CD4-positive, alpha-beta memory T cell (primary cell): Measurements from ENCODE around the gene DTL. TPM values are rescaled to one million over a fixed set of nuclear protein-coding genes. Genes with fewer than 3 reads are reported as not detected.

Source experiments
- CTCF ChIA-PET: fragments of 350-600 bp; sonication (Branson Sonifier 250); formaldehyde crosslinking; loops from one replicate; lab custom pipeline; 2021; ENCODE audit warnings: inconsistent platforms; ENCODE audit not compliant: partially characterized antibody; lab: Charles Lee
- POLR2A ChIA-PET: fragments of 350-600 bp; sonication (Branson Sonifier 250); formaldehyde crosslinking; loops from one replicate; lab custom pipeline; 2021; ENCODE audit not compliant: partially characterized antibody; lab: Charles Lee
- DNase-seq, 5 donors: peaks; one replicate each; pipeline versions ENCODE4 v3.0.0 to v3.0.0-alpha.2; 2020 to 2022; ENCODE audit warnings: mixed read lengths in 1 of 5
- H3K27ac ChIP-seq: one replicate; pipeline ENCODE4 v1.7.0; 2013; ENCODE audit warnings: low read depth, low read length
- H3K27me3 ChIP-seq: 2 replicates; pipeline ENCODE4 v1.7.0; 2013; ENCODE audit warnings: mild to moderate bottlenecking, low read length, moderate library complexity; ENCODE audit not compliant: insufficient read depth
- H3K36me3 ChIP-seq: 2 replicates; pipeline ENCODE4 v1.7.0; 2013; ENCODE audit warnings: mild to moderate bottlenecking, low read length, moderate library complexity; ENCODE audit not compliant: insufficient read depth
- H3K4me1 ChIP-seq: 2 replicates; pipeline ENCODE4 v1.7.0; 2013; ENCODE audit warnings: mild to moderate bottlenecking, low read length, moderate library complexity; ENCODE audit not compliant: insufficient read depth
- H3K4me3 ChIP-seq, 2 donors: one replicate each; pipeline ENCODE4 v1.7.0; 2013; ENCODE audit warnings: low read length in 2 of 2, mild to moderate bottlenecking in 1 of 2
- H3K9me3 ChIP-seq, 2 donors: one replicate each; pipeline ENCODE4 v1.7.0; 2013; ENCODE audit warnings: low read length in 2 of 2, control low read depth in 1 of 2; ENCODE audit not compliant: control insufficient read depth in 1 of 2
- H3K27ac Mint-ChIP-seq, 7 donors: one replicate each; pipeline ENCODE4 v1.8.0; 2020 to 2021; ENCODE audit warnings: mixed read lengths in 7 of 7, mild to moderate bottlenecking in 6 of 7, inconsistent platforms in 3 of 7, moderate library complexity in 3 of 7
- H3K27me3 Mint-ChIP-seq, 2 donors: one replicate each; pipeline ENCODE4 v1.8.0; 2020 to 2021; ENCODE audit warnings: mixed read lengths in 2 of 2
- H3K36me3 Mint-ChIP-seq, 2 donors: one replicate each; pipeline ENCODE4 v1.8.0; 2020 to 2021; ENCODE audit warnings: mixed read lengths in 2 of 2, inconsistent platforms in 1 of 2, mild to moderate bottlenecking in 1 of 2
- H3K4me1 Mint-ChIP-seq, 4 donors: one replicate each; pipeline ENCODE4 v1.8.0; 2020 to 2021; ENCODE audit warnings: mixed read lengths in 4 of 4, mild to moderate bottlenecking in 1 of 4
- H3K4me3 Mint-ChIP-seq, 8 donors: one replicate each; pipeline ENCODE4 v1.8.0; 2020 to 2021; ENCODE audit warnings: mixed read lengths in 8 of 8, mild to moderate bottlenecking in 7 of 8, moderate library complexity in 6 of 8, inconsistent platforms in 3 of 8
- H3K9me3 Mint-ChIP-seq, 8 donors: one replicate each; pipeline ENCODE4 v1.8.0; 2020 to 2021; ENCODE audit warnings: mixed read lengths in 8 of 8, mild to moderate bottlenecking in 5 of 8, inconsistent platforms in 3 of 8, moderate library complexity in 1 of 8
- intact Hi-C: fragments of 100-400 bp; cut with micrococcal nuclease; formaldehyde crosslinking; loops from one replicate; pipeline ENCODE4 v1.15.1; 2023
- polyA plus RNA-seq, 2 donors: library from polyadenylated mRNA; unstranded; fragments of 300-500 nt; fragmentation: Illumina TruSeq; gene quantifications; one replicate each; pipeline ENCODE4 v1.2.3, GENCODE V29; 2021
- total RNA-seq, 2 experiments: library from RNA; stranded (reverse); gene quantifications; one replicate each; pipeline ENCODE4 v1.2.3, GENCODE V29; 2021

The DTL gene
- total and polyA plus RNA-seq, 4 experiments from 2014 or later = 0.06 to 0.15 (median 0.09) TPM; not detected in 1

DNA sequence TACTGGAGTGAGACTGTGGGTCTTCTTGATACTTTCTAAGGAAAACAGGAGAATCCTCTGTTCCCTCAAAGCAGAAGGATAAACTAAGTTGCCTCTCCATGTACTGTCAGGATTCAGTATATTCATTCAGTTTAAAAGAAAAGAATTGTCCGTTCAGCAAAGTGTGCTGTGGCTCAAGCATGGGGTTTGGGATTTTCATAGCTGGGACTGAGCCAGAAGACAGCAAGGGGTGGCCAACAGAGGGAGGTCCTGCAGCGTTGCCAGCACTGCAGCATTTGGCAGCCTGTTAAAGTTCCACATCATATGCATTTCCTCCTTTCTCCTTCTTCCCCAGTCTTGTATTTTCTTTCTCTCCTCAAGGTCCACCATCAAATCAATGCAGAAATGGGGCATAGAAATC is 75.1 kb downstream of the DTL start:
- Mint-ChIP-seq H3K4me3 (no peak overlapping the region), H3K36me3 (no peaks in the 10 kb centered on the region), H3K9me3 (no peaks in the 10 kb centered on the region), H3K27me3 (no peaks in the 10 kb centered on the region), H3K27ac (no peak overlapping the region), H3K4me1 (peaks cover 3 to 7% (median 5%) of the 10 kb centered on the region in 4 donors)
- Histone ChIP-seq H3K36me3 (no peaks in the 10 kb centered on the region), H3K9me3 (no peaks in the 10 kb centered on the region), H3K27me3 (no peaks in the 10 kb centered on the region), H3K4me1 (no peaks in the 10 kb centered on the region), H3K27ac (no peak overlapping the region), H3K4me3 (no peak overlapping the region)
- ChIA-PET POLR2A (no interaction called here), CTCF (interaction anchor here (0.6 to 1.2 kb wide), 2 partner anchors 75 to 345 kb away, joined by 3 read pairs; partner anchors contain the start of genes DTL and INTS7)
- intact Hi-C loops = no loop called here
- no peak for DNase-seq

DNA sequence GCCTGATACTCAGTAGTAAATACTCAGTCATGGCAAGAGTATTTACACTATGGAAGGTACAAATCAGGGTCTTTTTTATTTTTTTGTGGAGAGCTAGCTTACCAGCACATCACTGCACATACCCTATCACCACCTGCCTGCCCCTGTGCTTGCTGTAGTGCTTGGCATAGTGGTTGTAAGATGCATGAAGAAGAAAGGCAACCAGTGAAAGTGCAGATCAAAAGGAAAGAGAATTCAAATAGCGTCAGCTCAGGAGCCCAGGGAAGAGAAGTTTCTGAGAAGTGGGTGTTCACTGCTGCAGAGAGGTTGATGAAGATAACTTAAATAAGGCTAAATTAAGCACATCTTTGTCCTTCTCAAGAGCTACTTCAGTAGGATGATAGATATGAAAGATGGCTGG is 76.0 kb downstream of the DTL start:
- intact Hi-C loops = no loop called here
- Histone ChIP-seq H3K4me1 (no peaks in the 10 kb centered on the region), H3K4me3 (no peak overlapping the region), H3K36me3 (no peaks in the 10 kb centered on the region), H3K27ac (no peak overlapping the region), H3K9me3 (no peaks in the 10 kb centered on the region), H3K27me3 (no peaks in the 10 kb centered on the region)
- H3K27ac Mint-ChIP-seq = no peak overlapping the region
- H3K4me1 Mint-ChIP-seq = peaks cover 3 to 7% (median 5%) of the 10 kb centered on the region in 4 donors
- DNase-seq = no peak
- H3K36me3 Mint-ChIP-seq = no peaks in the 10 kb centered on the region
- ChIA-PET CTCF (interaction anchor here (0.7 to 1.2 kb wide), 2 partner anchors 76 to 344 kb away, joined by 3 read pairs; partner anchors contain the start of genes DTL and INTS7), POLR2A (no interaction called here)
- H3K9me3 Mint-ChIP-seq = no peaks in the 10 kb centered on the region
- H3K27me3 Mint-ChIP-seq = no peaks in the 10 kb centered on the region
- H3K4me3 Mint-ChIP-seq = no peak overlapping the region

DNA sequence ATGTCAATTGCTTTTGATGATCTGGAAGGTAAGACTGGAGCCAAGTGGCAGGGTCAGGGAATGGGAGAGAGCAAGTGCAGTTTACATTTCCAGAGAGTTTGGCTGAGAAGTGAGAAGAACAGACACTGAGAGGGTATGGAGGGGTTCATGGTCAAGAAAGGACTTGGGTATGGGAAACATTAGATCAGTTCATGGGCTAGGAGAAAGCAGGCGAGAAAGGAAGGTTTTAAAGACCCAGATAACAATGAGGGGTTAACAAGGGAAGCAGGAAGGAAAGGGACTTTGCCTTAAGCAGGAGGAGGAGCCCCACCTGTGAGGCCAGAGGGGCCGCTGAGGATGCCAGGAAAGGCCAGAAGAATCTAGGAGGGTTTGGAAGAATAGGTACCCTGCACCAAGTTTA is 78.2 kb downstream of the DTL start:
- H3K36me3 ChIP-seq = no peaks in the 10 kb centered on the region
- ChIA-PET POLR2A (no interaction called here), CTCF (interaction anchor here (1.3 kb wide), 1 partner anchor 43 kb away, joined by 3 read pairs; no protein-coding TSS in a partner anchor)
- no peaks in the 10 kb centered on the region for H3K27me3 Mint-ChIP-seq
- no peaks in the 10 kb centered on the region for H3K9me3 ChIP-seq
- DNase-seq = no peak
- no peaks in the 10 kb centered on the region for H3K36me3 Mint-ChIP-seq
- no peaks in the 10 kb centered on the region for H3K4me1 ChIP-seq
- no peaks in the 10 kb centered on the region for H3K9me3 Mint-ChIP-seq
- H3K27ac Mint-ChIP-seq = no peak overlapping the region
- peaks cover 0 to 1% (median under 1%) of the 10 kb centered on the region in 4 donors for H3K4me1 Mint-ChIP-seq
- intact Hi-C loops = no loop called here
- H3K4me3 Mint-ChIP-seq = no peak overlapping the region
- no peaks in the 10 kb centered on the region for H3K27me3 ChIP-seq
- no peak overlapping the region for H3K27ac ChIP-seq
- H3K4me3 ChIP-seq = no peak overlapping the region

DNA sequence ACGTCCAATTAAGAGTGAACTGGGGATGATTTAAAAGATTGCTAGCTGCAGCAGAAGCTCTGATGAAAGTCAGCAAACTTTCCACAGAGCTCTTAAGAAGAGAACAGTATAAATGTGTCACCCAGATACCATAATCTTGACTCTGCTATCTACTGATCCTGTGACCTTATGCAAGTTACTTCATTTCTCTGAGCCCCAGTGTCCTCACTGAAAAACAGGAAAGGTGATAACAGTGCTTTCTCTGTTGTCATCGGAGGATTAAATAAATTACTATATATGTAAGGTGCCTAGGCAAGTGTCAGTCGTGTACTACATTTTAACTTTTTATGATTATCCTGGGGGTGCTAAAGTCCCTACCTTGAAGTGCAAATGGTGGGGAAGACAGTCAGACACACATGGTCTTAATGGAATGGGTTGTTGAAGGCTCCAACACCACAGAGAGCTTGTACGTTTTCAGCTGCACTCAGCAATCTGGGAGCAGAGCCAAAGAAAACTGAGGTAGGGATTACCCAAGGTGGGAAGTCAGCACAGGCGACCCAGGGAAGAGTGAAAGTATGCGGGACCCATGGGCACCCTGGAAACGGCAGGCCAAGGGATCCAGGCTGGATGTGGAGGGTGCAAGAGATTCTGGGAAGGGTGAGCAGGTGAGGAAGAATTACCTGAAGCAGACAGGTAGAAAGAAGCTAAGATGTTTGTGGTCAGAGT is 82.8 kb downstream of the DTL start:
- Histone ChIP-seq H3K27ac (no peak overlapping the region), H3K4me1 (no peaks in the 10 kb centered on the region), H3K4me3 (no peak overlapping the region), H3K9me3 (no peaks in the 10 kb centered on the region), H3K36me3 (no peaks in the 10 kb centered on the region), H3K27me3 (no peaks in the 10 kb centered on the region)
- H3K4me1 Mint-ChIP-seq = peaks cover 0 to 3% (median under 1%) of the 10 kb centered on the region in 4 donors
- ChIA-PET CTCF (interaction anchor here (1.0 to 1.5 kb wide), 2 partner anchors 116 to 338 kb away, joined by 3 to 4 read pairs; no protein-coding TSS in a partner anchor), POLR2A (no interaction called here)
- H3K27ac Mint-ChIP-seq = peak overlapping the region in 2 of 7 donors; percentile 8 to 23
- H3K27me3 Mint-ChIP-seq = no peaks in the 10 kb centered on the region
- H3K4me3 Mint-ChIP-seq = no peak overlapping the region
- no peaks in the 10 kb centered on the region for H3K36me3 Mint-ChIP-seq
- DNase-seq = no peak
- H3K9me3 Mint-ChIP-seq = no peaks in the 10 kb centered on the region
- intact Hi-C loops = no loop called here

DNA sequence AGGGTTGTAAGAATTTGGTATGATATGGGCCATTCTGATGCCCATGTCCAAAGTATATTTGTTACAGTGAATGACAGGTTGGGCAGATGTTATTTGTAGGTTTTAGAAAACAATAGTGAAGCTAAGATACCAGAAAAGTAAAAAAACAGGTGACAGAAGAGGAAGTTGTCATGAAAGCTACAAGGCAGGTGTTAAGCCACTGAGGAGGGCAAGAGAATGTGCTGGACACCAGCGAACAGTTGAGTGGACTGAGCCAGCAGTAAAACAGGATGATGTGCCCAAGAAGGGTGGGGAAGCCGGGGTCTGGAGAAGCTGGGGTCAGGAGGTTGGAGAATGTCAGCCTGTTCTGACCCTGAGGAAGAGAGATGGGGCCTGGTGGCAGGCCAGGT is 83.3 kb downstream of the DTL start:
- H3K27ac ChIP-seq = no peak overlapping the region
- intact Hi-C loops = no loop called here
- H3K36me3 ChIP-seq = no peaks in the 10 kb centered on the region
- Mint-ChIP-seq H3K36me3 (no peaks in the 10 kb centered on the region), H3K9me3 (no peaks in the 10 kb centered on the region), H3K4me1 (peaks cover 0 to 3% (median under 1%) of the 10 kb centered on the region in 4 donors), H3K27ac (peak overlapping the region in 1 of 7 donors; percentile 8), H3K27me3 (no peaks in the 10 kb centered on the region), H3K4me3 (no peak overlapping the region)
- H3K4me1 ChIP-seq = no peaks in the 10 kb centered on the region
- no peaks in the 10 kb centered on the region for H3K9me3 ChIP-seq
- H3K27me3 ChIP-seq = no peaks in the 10 kb centered on the region
- ChIA-PET POLR2A (no interaction called here), CTCF (interaction anchor here (1.5 kb wide), 1 partner anchor 116 kb away, joined by 3 read pairs; no protein-coding TSS in a partner anchor)
- no peak for DNase-seq
- no peak overlapping the region for H3K4me3 ChIP-seq

DNA sequence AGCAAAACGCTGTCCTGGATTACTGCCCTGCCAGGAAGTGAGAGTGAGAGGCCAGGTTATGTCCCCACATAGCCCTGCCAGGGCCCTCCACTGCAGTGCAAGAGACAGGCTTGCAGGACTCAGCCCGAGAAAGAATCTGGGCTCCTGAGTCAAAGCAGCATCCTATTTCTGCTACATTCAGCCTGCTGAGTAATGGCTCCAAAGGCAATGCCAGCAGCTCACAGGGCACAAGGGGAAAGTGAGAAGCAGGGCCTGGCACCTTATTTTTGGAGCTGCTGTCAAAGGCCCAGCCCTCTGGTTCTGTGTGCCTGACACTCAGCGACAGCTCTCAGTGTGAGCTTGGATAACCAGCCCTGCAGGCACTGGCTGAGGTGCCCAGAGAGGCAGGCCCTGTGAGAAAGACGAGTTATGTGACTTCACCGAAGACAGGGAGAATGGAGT is 83.9 kb downstream of the DTL start:
- Mint-ChIP-seq H3K27me3 (no peaks in the 10 kb centered on the region), H3K36me3 (no peaks in the 10 kb centered on the region), H3K27ac (no peak overlapping the region), H3K4me1 (peaks cover 0 to 3% (median under 1%) of the 10 kb centered on the region in 4 donors), H3K9me3 (no peaks in the 10 kb centered on the region), H3K4me3 (no peak overlapping the region)
- Histone ChIP-seq H3K9me3 (no peaks in the 10 kb centered on the region), H3K27me3 (no peaks in the 10 kb centered on the region), H3K4me1 (no peaks in the 10 kb centered on the region), H3K36me3 (no peaks in the 10 kb centered on the region), H3K27ac (no peak overlapping the region), H3K4me3 (no peak overlapping the region)
- DNase-seq = no peak
- POLR2A ChIA-PET = no interaction called here
- intact Hi-C loops = no loop called here
- CTCF ChIA-PET = interaction anchor here (1.1 kb wide), 1 partner anchor 12 kb away, joined by 3 read pairs; no protein-coding TSS in a partner anchor

DNA sequence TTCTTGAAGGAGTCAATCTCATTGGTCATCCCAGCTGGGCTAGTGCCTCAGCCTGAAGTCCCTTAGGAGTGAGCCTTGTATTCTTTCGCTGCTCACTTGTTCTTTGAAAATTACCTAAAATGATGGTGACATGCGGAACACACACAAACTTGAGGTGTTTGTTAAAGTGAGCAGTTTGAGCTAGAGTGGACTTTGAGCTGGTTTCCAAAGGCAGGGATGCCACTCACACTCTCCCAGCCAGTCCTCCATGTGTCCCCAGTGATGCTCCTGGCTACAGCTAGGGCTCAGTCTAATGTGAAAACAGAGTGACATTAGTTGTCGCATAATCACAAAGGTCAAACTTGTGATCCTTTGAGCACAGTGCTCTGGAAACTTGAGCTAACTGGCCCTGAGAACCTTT is 84.3 kb downstream of the DTL start:
- Mint-ChIP-seq H3K9me3 (no peaks in the 10 kb centered on the region), H3K4me1 (peaks cover 0 to 3% (median 1%) of the 10 kb centered on the region in 4 donors), H3K36me3 (no peaks in the 10 kb centered on the region), H3K27ac (no peak overlapping the region), H3K27me3 (no peaks in the 10 kb centered on the region), H3K4me3 (no peak overlapping the region)
- H3K4me1 ChIP-seq = peaks cover 2% of the 10 kb centered on the region
- H3K9me3 ChIP-seq = no peaks in the 10 kb centered on the region
- no peaks in the 10 kb centered on the region for H3K27me3 ChIP-seq
- POLR2A ChIA-PET = no interaction called here
- no peak overlapping the region for H3K27ac ChIP-seq
- H3K4me3 ChIP-seq = no peak overlapping the region
- CTCF ChIA-PET = interaction anchor here (1.1 kb wide), 1 partner anchor 12 kb away, joined by 3 read pairs; no protein-coding TSS in a partner anchor
- no peak for DNase-seq
- intact Hi-C loops = no loop called here
- no peaks in the 10 kb centered on the region for H3K36me3 ChIP-seq
